Smooth muscle cell (in vitro differentiated cells): ENCODE data around the gene TINAG. TPM values are rescaled to one million over a fixed set of nuclear protein-coding genes. Genes with fewer than 3 reads are reported as not detected.

Source experiments
- DNase-seq: peaks from one replicate; lab custom pipeline; 2025; ENCODE audit not compliant: unreplicated experiment; lab: John Stamatoyannopoulos, UW
- H2AFZ ChIP-seq: fragments of 200-600 bp; sonication (generic); 2 replicates; pipeline ENCODE4 v1.6.0; 2016; ENCODE audit warnings: antibody characterized with exemption, low read depth, mild to moderate bottlenecking
- H3F3A ChIP-seq: fragments of 200-600 bp; sonication (generic); 2 replicates; pipeline ENCODE4 v1.6.0; 2017; ENCODE audit warnings: antibody characterized with exemption, low read depth
- H3K27ac ChIP-seq: fragments of 200-600 bp; sonication (generic); 2 replicates; pipeline ENCODE4 v1.5.1; 2016; ENCODE audit warnings: low read depth, mild to moderate bottlenecking
- H3K27me3 ChIP-seq: fragments of 200-600 bp; sonication (generic); 2 replicates; pipeline ENCODE4 v1.6.1; 2016; ENCODE audit warnings: low read depth, mild to moderate bottlenecking
- H3K36me3 ChIP-seq: fragments of 200-600 bp; sonication (generic); 2 replicates; pipeline ENCODE4 v1.5.1; 2016; ENCODE audit warnings: low read depth
- H3K4me1 ChIP-seq: fragments of 200-600 bp; sonication (generic); 2 replicates; pipeline ENCODE4 v1.5.1; 2016; ENCODE audit warnings: low read depth
- H3K4me2 ChIP-seq: fragments of 200-600 bp; sonication (generic); 2 replicates; pipeline ENCODE4 v1.6.0; 2016; ENCODE audit warnings: mild to moderate bottlenecking
- H3K4me3 ChIP-seq: fragments of 200-600 bp; sonication (generic); 2 replicates; pipeline ENCODE4 v1.5.1; 2016; ENCODE audit warnings: mild to moderate bottlenecking
- H3K79me2 ChIP-seq: fragments of 200-600 bp; sonication (generic); 2 replicates; pipeline ENCODE4 v1.6.0; 2016; ENCODE audit warnings: low read depth, mild to moderate bottlenecking
- H3K9ac ChIP-seq: fragments of 200-600 bp; sonication (generic); 2 replicates; pipeline ENCODE4 v1.6.0; 2016; ENCODE audit warnings: low read depth
- H3K9me3 ChIP-seq: fragments of 200-600 bp; sonication (generic); replicated peaks from 2 replicates; pipeline ENCODE4 v1.5.1; 2016; ENCODE audit warnings: low read depth
- H4K20me1 ChIP-seq: fragments of 200-600 bp; sonication (generic); 2 replicates; pipeline ENCODE4 v1.6.0; 2016; ENCODE audit warnings: low read depth
- WGBS: methylation state at CpG from one replicate; pipeline ENCODE4 v1.1.7; 2016; ENCODE audit warnings: low lambda C conversion rate; 5-methylcytosine and 5-hydroxymethylcytosine counted together
- polyA plus RNA-seq: library from polyadenylated mRNA; unstranded; fragments of >200 nt; fragmentation: Nextera tagmentation; extraction: Ambion mirVana; gene quantifications from 2 replicates; pipeline ENCODE4 v1.2.1, GENCODE V29; 2016
- total RNA-seq: library from RNA; depleted of rRNA; stranded (reverse); fragments of >200 nt; gene quantifications from 2 replicates; pipeline ENCODE4 v1.2.3, GENCODE V29; 2014
- TF ChIP-seq, protein P1 (sequence below): fragments of 200-600 bp; sonication (generic); IDR thresholded peaks from 2 replicates; pipeline ENCODE4 v1.5.1; 2017; ENCODE audit warnings: borderline replicate concordance, mild to moderate bottlenecking, antibody characterized with exemption; ENCODE audit not compliant: insufficient read depth, poor library complexity, severe bottlenecking

TINAG gene, protein sequence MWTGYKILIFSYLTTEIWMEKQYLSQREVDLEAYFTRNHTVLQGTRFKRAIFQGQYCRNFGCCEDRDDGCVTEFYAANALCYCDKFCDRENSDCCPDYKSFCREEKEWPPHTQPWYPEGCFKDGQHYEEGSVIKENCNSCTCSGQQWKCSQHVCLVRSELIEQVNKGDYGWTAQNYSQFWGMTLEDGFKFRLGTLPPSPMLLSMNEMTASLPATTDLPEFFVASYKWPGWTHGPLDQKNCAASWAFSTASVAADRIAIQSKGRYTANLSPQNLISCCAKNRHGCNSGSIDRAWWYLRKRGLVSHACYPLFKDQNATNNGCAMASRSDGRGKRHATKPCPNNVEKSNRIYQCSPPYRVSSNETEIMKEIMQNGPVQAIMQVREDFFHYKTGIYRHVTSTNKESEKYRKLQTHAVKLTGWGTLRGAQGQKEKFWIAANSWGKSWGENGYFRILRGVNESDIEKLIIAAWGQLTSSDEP
- total RNA-seq (not detected in 2 replicates), polyA plus RNA-seq (not detected in 2 replicates)

DNA sequence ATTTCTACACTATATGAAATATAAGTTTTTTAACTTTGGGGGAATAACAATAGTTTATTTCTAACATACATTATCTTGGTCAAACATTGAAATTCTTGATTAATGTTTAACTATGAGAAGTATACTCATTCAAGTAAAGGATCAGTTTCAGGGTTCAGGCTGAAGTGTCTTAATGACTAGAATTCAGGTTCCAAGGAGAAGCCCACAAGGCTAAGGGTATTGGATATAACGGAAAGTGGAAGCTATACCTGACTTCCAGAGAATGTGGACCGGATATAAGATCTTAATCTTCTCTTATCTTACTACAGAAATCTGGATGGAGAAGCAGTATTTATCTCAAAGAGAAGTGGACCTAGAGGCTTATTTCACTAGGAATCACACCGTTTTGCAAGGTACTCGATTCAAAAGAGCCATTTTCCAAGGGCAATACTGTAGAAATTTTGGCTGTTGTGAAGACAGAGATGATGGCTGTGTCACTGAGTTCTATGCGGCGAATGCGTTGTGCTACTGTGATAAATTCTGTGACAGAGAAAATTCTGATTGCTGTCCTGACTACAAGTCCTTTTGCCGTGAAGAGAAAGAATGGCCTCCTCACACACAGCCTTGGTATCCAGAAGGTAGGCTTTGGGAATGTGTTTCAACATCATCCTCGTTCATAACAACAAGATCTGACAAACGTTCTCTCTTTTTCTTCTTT is at the start of gene TINAG:
Gene TINAG, plus strand, starts transcription at position 153 of the 697 bp plus-strand sequence. Its CDS starts 110 bp downstream, at position 263.
- TF ChIP-seq, protein P1, sequence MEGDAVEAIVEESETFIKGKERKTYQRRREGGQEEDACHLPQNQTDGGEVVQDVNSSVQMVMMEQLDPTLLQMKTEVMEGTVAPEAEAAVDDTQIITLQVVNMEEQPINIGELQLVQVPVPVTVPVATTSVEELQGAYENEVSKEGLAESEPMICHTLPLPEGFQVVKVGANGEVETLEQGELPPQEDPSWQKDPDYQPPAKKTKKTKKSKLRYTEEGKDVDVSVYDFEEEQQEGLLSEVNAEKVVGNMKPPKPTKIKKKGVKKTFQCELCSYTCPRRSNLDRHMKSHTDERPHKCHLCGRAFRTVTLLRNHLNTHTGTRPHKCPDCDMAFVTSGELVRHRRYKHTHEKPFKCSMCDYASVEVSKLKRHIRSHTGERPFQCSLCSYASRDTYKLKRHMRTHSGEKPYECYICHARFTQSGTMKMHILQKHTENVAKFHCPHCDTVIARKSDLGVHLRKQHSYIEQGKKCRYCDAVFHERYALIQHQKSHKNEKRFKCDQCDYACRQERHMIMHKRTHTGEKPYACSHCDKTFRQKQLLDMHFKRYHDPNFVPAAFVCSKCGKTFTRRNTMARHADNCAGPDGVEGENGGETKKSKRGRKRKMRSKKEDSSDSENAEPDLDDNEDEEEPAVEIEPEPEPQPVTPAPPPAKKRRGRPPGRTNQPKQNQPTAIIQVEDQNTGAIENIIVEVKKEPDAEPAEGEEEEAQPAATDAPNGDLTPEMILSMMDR, result no peak
- H3K4me2 ChIP-seq, result no peak within 1 kb of the TSS
- no peaks in the 10 kb centered on the region for H4K20me1 ChIP-seq
- H2AFZ ChIP-seq, result no peak within 1 kb of the TSS
- H3K9me3 ChIP-seq, result no peaks in the 10 kb centered on the region
- no peaks in the 10 kb centered on the region for H3K27me3 ChIP-seq
- H3K9ac ChIP-seq, result no peak within 1 kb of the TSS
- DNase-seq, result no peak
- no peak within 1 kb of the TSS for H3K27ac ChIP-seq
- no peaks in the 10 kb centered on the region for H3K36me3 ChIP-seq
- no peak within 1 kb of the TSS for H3K4me3 ChIP-seq
- 91% methylated on average over 10 of the region's 10 CpGs for WGBS
- no peaks in the 10 kb centered on the region for H3K79me2 ChIP-seq
- no peaks in the 10 kb centered on the region for H3K4me1 ChIP-seq
- H3F3A ChIP-seq, result no peaks in the 10 kb centered on the region

DNA sequence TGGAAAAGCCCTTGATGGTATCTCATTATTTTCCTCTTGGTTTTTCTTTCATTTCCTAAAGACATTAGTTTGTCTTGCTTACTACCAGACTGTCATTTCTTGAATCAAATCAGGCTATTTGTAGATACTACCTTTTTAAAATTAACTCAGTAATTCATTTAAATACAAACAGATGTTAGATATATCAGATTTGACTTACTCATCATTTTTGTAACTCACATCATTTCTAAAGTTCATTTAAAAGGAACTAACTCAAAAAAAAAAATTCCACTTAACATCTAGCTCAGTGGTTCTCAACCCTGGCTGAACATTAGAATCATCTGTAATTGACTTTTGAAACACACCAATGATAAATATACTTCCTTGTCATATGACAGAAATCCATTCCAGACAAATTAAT is 48.2 kb upstream of the TINAG start:
- Histone ChIP-seq H3K9me3 (no peaks in the 10 kb centered on the region), H4K20me1 (no peaks in the 10 kb centered on the region)
- DNase-seq, result no peak

DNA sequence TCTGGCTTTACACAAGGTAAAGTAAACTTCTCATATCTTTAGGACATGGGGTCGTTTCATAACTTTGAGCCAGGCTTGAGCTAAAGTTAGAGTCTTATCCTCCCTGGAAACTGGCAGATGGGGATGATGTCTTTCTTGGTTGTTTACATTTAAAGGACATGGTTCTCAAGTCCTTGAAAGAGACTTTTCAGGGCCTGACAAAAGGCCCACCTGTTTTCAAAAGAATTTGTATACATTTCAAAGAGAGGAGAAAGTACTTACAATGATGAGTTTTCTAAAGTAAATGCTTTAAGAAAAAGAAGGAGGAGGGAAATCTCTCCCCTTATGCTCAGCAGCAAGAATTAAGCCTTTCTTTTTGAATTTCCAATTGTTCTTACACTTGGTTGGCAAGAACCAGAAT is 45.7 kb upstream of the TINAG start:
- Histone ChIP-seq H3K4me2 (no peak overlapping the region), H3K9ac (no peak overlapping the region), H2AFZ (no peak overlapping the region), H3K27ac (no peak overlapping the region), H3K9me3 (no peaks in the 10 kb centered on the region), H3K4me3 (no peak overlapping the region), H4K20me1 (no peaks in the 10 kb centered on the region), H3K79me2 (no peaks in the 10 kb centered on the region), H3K4me1 (no peaks in the 10 kb centered on the region), H3K27me3 (no peaks in the 10 kb centered on the region), H3K36me3 (no peaks in the 10 kb centered on the region), H3F3A (no peaks in the 10 kb centered on the region)
- 50% methylated on average over 1 of the region's 1 CpG for WGBS
- TF ChIP-seq, protein P1, result no peak
- no peak for DNase-seq

More for the DNA sequence above, 48.2 kb upstream of the TINAG start:
- H3K36me3 ChIP-seq, result no peaks in the 10 kb centered on the region
- TF ChIP-seq, protein P1, result no peak
- no peak overlapping the region for H3K4me3 ChIP-seq
- H3K27me3 ChIP-seq, result no peaks in the 10 kb centered on the region
- H3F3A ChIP-seq, result no peaks in the 10 kb centered on the region
- H3K79me2 ChIP-seq, result no peaks in the 10 kb centered on the region
- no peak overlapping the region for H3K27ac ChIP-seq
- no peak overlapping the region for H3K4me2 ChIP-seq
- H3K4me1 ChIP-seq, result no peaks in the 10 kb centered on the region
- no peak overlapping the region for H3K9ac ChIP-seq
- H2AFZ ChIP-seq, result no peak overlapping the region
